Measurements from ENCODE around the gene ZFYVE1. TPM values are rescaled to one million over a fixed set of nuclear protein-coding genes. Genes with fewer than 3 reads are reported as not detected.
"Not testable (repeated sequence)": the region's sequence is repeated elsewhere in the genome, so short reads cannot be mapped to it uniquely, and the experiment has no call there.

ZFYVE1 gene
- total RNA-seq, 4 donors from 2014 or later = 7.1 to 21.7 (median 17.5) TPM

GRCh38 chr14:72961579-72962335 is 65.1 kb downstream of the ZFYVE1 start:
- Histone ChIP-seq H3K4me3 (no peak overlapping the region), H3K36me3 (peaks cover 0 to 6% (median 0%) of the 10 kb centered on the region in 4 donors), H3K27ac (no peak overlapping the region), H3K4me1 (no peaks in the 10 kb centered on the region), H3K27me3 (no peaks in the 10 kb centered on the region), H3K9me3 (no peaks in the 10 kb centered on the region)
- no peak for TF ChIP-seq POLR2A (IDR thresholded peaks at IDR 0.05)
- no peak for TF ChIP-seq EP300 (IDR thresholded peaks at IDR 0.05; ENCODE audit: low read depth)
- 89 to 96% methylated on average over 4 to 10 of the region's 10 CpGs for WGBS, 2 donors (ENCODE audit: low coverage in 1 of 2)
- in situ Hi-C loops (cut with MboI; ENCODE audit: low pct_ligation_motif_present in 1 of 4, low pct_unique_long_range_greater_than_20kb in 1 of 4, low sequenced_read_pairs in 3 of 4) (no loop called here), intact Hi-C loops (cut with DNase I; ENCODE audit: low total_unique reads) (no loop called here)
- DNase-seq = no peak

GRCh38 chr14:72961016-72961415 is 65.9 kb downstream of the ZFYVE1 start:
- H3K27ac ChIP-seq; in situ Hi-C loops (cut with MboI; ENCODE audit: low pct_ligation_motif_present in 1 of 4, low pct_unique_long_range_greater_than_20kb in 1 of 4, low sequenced_read_pairs in 3 of 4); H3K27me3 ChIP-seq; H3K36me3 ChIP-seq; H3K9me3 ChIP-seq; DNase-seq; H3K4me1 ChIP-seq; H3K4me3 ChIP-seq; intact Hi-C loops (cut with DNase I; ENCODE audit: low total_unique reads): not testable (repeated sequence)
- WGBS, 2 donors (ENCODE audit: low coverage in 1 of 2) = 91% methylated on average over 4 of the region's 4 CpGs; no CpG with 5 or more reads in 1 of the 2 donors

DNA sequence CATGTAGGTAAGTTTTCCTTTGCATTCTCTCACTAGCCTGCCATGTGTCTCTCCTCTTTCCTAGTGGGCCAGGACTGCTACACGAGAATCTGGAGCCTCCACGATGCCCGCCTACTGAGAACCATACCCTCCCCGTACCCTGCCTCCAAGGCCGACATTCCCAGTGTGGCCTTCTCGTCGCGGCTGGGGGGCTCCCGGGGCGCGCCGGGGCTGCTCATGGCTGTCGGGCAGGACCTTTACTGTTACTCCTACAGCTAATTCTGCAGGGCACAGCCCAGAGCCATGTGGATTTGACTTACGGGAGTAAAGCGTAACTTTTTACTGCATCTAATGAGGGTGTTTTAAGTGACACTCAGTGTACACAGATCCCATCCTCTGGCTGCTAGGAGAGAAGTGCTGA is 68.4 kb downstream of the ZFYVE1 start:
- no peak for TF ChIP-seq EP300 (IDR thresholded peaks at IDR 0.05; ENCODE audit: low read depth)
- no peak for TF ChIP-seq POLR2A (IDR thresholded peaks at IDR 0.05)
- no peak for TF ChIP-seq POLR2AphosphoS5 (IDR thresholded peaks at IDR 0.05)
- TF ChIP-seq CTCF (IDR thresholded peaks at IDR 0.05) = no peak
- WGBS, 2 donors (ENCODE audit: low coverage in 1 of 2) = 96% methylated on average over 15 of the region's 15 CpGs; no CpG with 5 or more reads in 1 of the 2 donors
- H3K36me3 ChIP-seq = peaks cover 0 to 6% (median 0%) of the 10 kb centered on the region in 4 donors

GRCh38 chr14:72957213-72957612 is 69.7 kb downstream of the ZFYVE1 start:
- WGBS, 2 donors (ENCODE audit: low coverage in 1 of 2) = 90 to 92% methylated on average over 2 to 3 of the region's 3 CpGs
- Histone ChIP-seq H3K4me3 (no peak overlapping the region), H3K4me1 (no peaks in the 10 kb centered on the region), H3K36me3 (peaks cover 0 to 6% (median 0%) of the 10 kb centered on the region in 4 donors), H3K27me3 (no peaks in the 10 kb centered on the region), H3K27ac (no peak overlapping the region), H3K9me3 (no peaks in the 10 kb centered on the region)
- in situ Hi-C loops (cut with MboI; ENCODE audit: low pct_ligation_motif_present in 1 of 4, low pct_unique_long_range_greater_than_20kb in 1 of 4, low sequenced_read_pairs in 3 of 4) = no loop called here
- intact Hi-C loops (cut with DNase I; ENCODE audit: low total_unique reads) = no loop called here
- DNase-seq = no peak
- TF ChIP-seq POLR2A (IDR thresholded peaks at IDR 0.05) (no peak), POLR2AphosphoS5 (IDR thresholded peaks at IDR 0.05) (no peak), CTCF (IDR thresholded peaks at IDR 0.05) (no peak), EP300 (IDR thresholded peaks at IDR 0.05; ENCODE audit: low read depth) (no peak)

More for the DNA sequence above, 68.4 kb downstream of the ZFYVE1 start:
- H3K4me3 ChIP-seq = no peak overlapping the region
- H3K4me1 ChIP-seq = no peaks in the 10 kb centered on the region
- H3K27me3 ChIP-seq = no peaks in the 10 kb centered on the region
- no peak overlapping the region for H3K27ac ChIP-seq
- intact Hi-C loops (cut with DNase I; ENCODE audit: low total_unique reads) = no loop called here
- H3K9me3 ChIP-seq = no peaks in the 10 kb centered on the region
- in situ Hi-C loops (cut with MboI; ENCODE audit: low pct_ligation_motif_present in 1 of 4, low pct_unique_long_range_greater_than_20kb in 1 of 4, low sequenced_read_pairs in 3 of 4) = no loop called here
- no peak for DNase-seq

GRCh38 chr14:72956741-72957140 is 70.2 kb downstream of the ZFYVE1 start:
- H3K36me3 ChIP-seq; H3K4me1 ChIP-seq; H3K9me3 ChIP-seq; H3K4me3 ChIP-seq; H3K27me3 ChIP-seq; DNase-seq; H3K27ac ChIP-seq; in situ Hi-C loops (cut with MboI; ENCODE audit: low pct_ligation_motif_present in 1 of 4, low pct_unique_long_range_greater_than_20kb in 1 of 4, low sequenced_read_pairs in 3 of 4); intact Hi-C loops (cut with DNase I; ENCODE audit: low total_unique reads): not testable (repeated sequence)
- WGBS, 2 donors (ENCODE audit: low coverage in 1 of 2) = 93% methylated on average over 9 of the region's 9 CpGs; no CpG with 5 or more reads in 1 of the 2 donors
